NCI-H2081 treated with DMSO at 0.1 percent for 48 hours (cell line): ENCODE data around the gene RAB4A.

ENCODE experiments used
- DNase-seq: peaks from one replicate; lab custom pipeline; 2025; lab: John Stamatoyannopoulos, UW

The RAB4A gene

DNA sequence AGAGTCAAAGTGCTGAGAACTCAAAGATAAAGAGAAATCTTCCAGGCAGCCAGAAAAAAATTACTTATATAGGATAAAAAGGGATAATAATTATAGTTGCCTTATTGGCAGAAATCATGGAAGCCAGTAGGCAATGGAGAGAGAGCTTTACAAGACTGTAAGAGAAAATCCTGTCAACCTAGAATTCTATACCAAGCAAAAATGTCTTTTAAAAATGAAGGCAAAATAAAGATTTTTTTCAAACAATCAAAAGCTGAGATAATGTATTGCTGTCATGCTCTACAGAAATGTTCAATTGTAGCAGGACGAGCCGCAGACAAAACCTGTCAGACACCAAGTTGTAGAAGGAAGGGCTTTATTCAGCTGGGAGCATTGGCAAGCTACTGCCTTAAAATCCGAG lies 26.8 kb upstream of the RAB4A start:
- DNase-seq, result no peak

DNA sequence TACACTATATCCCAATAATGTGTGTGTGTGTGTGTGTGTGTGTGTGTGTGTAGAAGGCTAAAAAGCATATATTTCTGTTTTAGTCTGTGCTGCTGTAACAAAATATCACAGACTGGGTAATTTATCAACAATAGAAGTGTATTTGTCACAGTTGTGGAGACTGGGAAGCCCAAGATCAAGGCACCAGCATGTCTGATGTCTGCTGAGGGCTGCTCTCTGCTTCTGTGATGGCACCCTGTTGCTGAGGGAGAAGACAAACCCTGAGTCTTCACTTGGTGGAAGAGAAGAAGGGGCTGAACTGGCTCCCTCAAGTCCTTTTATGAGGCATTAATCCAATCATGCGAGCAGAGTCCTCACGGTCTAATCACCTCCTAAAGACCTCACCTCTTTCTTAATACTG lies 23.0 kb upstream of the RAB4A start:
- DNase-seq, result no peak

GRCh38 chr1:229248821-229249817 lies 21.8 kb upstream of the RAB4A start:
- DNase-seq, result no peak

DNA sequence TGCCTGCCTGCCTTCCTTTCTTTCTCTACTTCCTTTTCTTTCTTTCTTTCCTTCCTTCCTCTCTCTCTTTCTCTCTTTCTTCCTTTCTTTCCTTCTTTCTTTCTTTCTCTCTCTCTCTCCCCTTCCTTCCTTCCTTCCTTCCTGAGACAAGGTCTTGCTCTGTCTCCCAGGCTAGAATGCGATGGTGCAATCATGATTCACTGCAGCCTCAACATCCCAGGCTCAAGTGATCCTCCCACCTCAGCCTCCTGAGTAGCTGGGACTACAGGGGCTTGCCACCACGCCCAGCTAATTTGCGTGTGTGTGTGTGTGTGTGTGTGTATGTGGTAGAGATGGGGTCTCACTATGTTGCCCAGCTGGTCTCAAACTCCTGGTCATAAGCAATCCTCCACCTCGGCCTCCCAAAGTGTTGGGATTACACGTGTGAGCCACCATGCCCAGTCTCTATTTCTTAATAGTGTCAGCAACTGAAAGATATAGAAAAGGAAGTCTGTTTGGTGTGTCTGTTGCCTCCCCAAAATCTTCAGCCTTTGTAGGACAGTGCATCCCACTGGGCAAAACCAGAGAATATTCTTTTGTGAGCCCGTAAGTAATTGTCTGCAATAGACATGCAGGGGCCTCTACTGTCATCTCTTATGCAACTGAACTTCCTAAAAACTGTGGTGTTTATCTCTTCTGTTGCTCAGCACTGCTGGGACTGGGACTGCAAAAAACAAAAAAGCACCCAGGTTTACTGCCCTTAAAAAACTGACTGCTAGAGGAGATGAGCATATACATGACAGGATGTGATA lies 20.9 kb upstream of the RAB4A start:
- DNase-seq, result no peak

- DNase-seq, result no peak
Observed at GRCh38 chr1:229251185-229251584, 19.7 kb upstream of the RAB4A start.

DNA sequence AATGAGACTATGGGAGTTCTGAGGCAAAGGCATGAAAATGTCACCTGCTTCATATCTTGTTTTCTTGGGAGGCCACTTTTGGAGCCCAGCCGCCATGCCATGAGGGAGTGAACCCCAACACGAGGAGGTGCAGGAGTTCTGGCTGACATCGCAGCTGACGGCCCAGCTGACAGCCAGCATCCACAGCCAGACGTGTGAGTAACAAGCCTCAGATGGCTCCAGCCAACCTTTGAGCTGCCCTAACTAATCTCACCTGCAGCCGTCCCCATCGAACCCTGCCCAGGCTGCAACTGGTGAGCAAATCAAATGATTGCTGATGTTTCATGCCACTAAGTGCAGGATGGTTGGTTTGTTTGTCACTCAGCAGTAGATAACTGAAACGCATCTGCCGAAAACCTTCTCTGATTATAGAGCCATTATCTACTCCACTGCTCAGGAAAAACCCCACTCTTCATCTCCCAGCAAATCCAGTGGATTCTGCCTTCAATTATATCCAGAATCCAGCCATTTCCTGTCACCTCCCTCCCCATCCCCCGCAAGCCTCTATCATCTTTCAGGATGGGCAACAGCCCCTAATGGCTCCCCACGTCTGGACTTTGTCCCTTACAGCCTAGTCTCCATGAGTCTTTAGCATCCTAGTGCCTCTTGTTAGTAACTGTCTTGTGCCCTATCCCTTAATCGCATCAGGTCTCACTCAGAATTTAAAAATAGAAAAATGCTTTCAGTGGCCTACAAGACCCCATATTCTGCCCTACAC lies 18.5 kb upstream of the RAB4A start:
- no peak for DNase-seq

DNA sequence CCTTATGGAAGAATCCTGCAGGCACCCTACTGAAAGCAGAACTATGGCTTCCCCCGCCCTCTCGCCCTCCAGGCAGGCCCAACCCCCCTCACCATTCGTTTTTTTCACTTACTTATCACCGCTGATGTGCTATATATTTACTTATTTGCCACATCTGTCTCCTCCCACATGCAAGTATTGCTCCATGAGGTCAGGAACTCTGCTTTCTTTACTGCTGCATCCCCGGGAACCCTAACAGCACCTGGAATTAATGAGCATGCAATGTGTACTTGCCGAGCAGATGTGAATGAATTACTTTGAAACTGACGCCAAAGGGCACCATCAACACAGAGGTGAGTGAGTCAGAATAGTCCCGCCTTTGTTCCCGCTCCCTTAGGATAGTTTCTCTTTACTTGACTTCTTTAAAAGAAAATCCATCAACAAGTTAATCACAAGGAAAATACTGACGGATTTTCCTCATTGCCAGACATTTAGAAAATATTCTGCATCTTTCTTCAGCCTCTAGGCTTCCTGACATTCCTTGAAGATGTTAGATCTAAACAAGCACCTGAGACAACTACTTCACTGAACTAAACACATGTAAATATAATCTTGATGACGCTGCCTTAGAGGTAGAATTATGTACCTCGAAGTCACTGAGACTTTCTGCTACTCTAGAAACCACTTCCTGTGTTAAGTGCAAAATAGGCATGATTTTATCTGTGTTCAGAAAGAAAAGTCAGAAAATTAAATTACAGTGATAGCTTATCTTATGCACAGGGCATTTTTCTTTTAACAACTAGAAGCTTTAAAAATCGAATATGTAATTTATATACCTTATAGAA lies 17.5 kb upstream of the RAB4A start:
- no peak for DNase-seq

- DNase-seq, result no peak
Observed at GRCh38 chr1:229254910-229255541, 15.9 kb upstream of the RAB4A start.

- DNase-seq, result peak; percentile 14
Observed at GRCh38 chr1:229258031-229258756, 12.7 kb upstream of the RAB4A start.

- no peak for DNase-seq
Observed at GRCh38 chr1:229258757-229259060, 12.2 kb upstream of the RAB4A start.

GRCh38 chr1:229260297-229260696 lies 10.6 kb upstream of the RAB4A start:
- DNase-seq, result no peak

GRCh38 chr1:229262239-229262638 lies 8.7 kb upstream of the RAB4A start:
- DNase-seq, result no peak

GRCh38 chr1:229263254-229263653 lies 7.7 kb upstream of the RAB4A start:
- DNase-seq, result no peak

GRCh38 chr1:229264068-229264467 lies 6.8 kb upstream of the RAB4A start:
- DNase-seq, result no peak

DNA sequence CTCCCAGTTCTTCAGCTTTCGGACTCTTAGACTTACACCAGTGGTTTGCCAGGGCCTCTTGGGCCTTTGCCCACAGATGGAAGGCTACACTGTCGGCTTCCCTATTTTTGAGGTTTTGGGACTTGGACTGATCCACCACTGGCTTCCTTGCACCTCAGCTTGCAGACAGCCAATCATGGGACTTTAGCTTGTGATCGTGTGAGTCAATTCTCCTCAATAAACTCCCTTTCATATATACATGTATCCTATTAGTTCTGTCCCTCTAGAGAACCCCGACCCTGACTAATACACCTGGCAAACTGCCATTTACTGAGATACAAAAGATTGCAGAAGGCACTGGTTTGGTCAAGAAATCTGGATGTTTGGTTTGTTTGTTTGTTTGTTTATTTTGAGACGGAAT lies 6.4 kb upstream of the RAB4A start:
- no peak for DNase-seq

DNA sequence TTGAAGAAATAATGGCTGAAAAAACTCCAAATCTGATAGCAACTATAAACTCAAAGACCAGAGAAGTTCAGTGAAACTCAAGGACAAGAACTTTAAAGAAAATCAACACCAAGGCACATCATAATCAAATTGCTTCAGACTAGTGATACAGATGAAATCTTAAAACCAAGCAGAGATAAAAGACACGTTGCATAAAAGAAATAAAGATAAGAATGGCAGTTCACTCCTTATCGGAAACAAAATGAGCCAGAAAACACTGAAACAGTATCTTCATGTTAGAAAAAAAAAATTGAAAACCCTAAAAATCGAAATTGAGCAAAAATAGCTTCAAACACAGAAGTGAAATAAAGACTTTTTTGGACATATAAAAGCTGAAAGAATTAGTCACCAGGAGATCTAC lies 4.6 kb upstream of the RAB4A start:
- no peak for DNase-seq

- DNase-seq, result no peak
Observed at GRCh38 chr1:229266832-229267500, 3.9 kb upstream of the RAB4A start.

- DNase-seq, result no peak
Observed at GRCh38 chr1:229268505-229268904, 2.4 kb upstream of the RAB4A start.

GRCh38 chr1:229271448-229272159 lies 693 bp downstream of the RAB4A start:
- DNase-seq, result no peak
